ENCODE data around the gene EPHB1.

The EPHB1 gene

DNA sequence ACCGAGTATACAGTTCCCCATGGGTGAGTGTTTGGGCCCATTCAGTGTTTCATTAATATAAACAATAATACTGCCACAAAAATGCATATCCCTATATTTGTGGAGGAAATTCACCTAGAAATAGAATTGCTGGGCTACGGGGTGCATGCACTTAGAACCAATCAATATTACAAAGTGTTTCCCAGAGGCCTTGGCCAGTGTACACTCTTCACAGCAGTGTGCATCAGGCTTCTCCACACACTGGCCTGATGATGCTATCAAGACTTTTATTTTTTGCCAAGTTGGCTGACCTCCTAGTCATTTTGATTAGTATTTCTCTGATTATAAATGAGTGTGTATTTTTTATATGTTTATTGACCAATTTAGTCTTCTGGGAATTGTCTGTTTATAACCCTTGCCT lies 323.7 kb downstream of the EPHB1 start:
- H3K4me3 ChIP-seq (ENCODE audit: low read depth, low read length), result no peak overlapping the region
- CTCF ChIA-PET, result no interaction called here
- TF ChIP-seq, protein P1, sequence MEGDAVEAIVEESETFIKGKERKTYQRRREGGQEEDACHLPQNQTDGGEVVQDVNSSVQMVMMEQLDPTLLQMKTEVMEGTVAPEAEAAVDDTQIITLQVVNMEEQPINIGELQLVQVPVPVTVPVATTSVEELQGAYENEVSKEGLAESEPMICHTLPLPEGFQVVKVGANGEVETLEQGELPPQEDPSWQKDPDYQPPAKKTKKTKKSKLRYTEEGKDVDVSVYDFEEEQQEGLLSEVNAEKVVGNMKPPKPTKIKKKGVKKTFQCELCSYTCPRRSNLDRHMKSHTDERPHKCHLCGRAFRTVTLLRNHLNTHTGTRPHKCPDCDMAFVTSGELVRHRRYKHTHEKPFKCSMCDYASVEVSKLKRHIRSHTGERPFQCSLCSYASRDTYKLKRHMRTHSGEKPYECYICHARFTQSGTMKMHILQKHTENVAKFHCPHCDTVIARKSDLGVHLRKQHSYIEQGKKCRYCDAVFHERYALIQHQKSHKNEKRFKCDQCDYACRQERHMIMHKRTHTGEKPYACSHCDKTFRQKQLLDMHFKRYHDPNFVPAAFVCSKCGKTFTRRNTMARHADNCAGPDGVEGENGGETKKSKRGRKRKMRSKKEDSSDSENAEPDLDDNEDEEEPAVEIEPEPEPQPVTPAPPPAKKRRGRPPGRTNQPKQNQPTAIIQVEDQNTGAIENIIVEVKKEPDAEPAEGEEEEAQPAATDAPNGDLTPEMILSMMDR (IDR thresholded peaks at IDR 0.05; ENCODE audit: insufficient read depth, low read length, missing control alignments), result no peak
- POLR2A ChIA-PET, result no interaction called here
- DNase-seq (ENCODE audit: low read depth, low spot score), result no peak

DNA sequence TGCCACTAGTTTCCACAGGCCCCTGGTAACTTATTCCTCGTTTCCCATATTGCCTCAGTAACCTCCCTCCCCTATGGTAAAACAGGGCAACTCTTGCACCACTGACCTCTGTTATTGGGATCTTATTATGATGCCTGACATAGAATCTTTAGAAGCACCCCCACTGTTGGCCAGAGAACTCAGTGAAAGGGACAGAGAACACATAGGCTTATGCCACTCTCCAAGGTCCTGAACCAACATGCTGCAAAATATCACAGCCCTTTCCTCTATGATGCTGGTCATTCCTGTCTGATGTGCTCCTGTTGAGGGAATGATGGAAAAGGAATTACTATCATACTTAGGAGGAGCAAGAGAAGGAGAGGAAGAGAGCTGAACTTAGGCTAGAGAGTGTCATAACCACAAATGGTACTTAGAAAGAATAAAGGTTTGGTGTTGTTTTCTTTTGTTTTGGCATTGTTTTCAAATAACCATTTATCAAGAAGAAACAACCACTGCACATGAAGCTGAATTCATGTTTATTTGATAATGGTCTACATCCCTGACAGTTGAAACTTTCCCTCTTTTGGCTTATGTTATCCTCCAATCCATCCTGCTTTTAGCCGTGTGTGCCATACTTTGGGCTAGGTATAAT lies 330.2 kb downstream of the EPHB1 start:
- ChIA-PET POLR2A (no interaction called here), CTCF (interaction anchor here (0.8 kb wide), 1 partner anchor 17 kb away, joined by 3 read pairs; no protein-coding TSS in a partner anchor)
- DNase-seq (ENCODE audit: low read depth, low spot score), result no peak
- H3K4me3 ChIP-seq (ENCODE audit: low read depth, low read length), result no peak overlapping the region
- TF ChIP-seq, protein P1 (IDR thresholded peaks at IDR 0.05; ENCODE audit: insufficient read depth, low read length, missing control alignments), result no peak

DNA sequence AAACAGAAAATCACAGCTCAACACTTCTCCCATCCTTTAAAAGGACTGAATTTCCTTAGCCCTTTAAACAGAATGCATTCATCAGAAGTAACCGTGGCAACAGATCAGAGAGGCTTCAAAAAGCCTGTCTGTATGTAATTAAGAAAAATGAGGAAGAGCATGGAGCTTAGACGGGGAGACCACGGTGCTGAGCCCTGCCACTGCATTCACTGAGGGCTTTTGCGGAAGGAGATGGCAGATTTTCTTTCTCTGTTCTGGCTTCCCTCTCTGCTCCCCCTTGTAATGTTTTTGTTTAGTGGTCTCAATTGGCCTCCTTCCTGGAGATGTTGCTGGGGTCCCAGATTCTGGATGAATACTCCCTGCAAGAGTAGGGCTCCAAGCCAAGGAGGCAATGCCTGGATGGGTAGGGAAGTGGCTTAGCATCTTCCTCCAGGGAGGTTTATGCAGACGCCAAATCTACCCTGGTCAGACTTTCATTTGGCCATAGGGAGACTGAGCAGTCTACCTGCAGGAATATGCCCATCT lies 332.9 kb downstream of the EPHB1 start:
- TF ChIP-seq, protein P1 (IDR thresholded peaks at IDR 0.05; ENCODE audit: insufficient read depth, low read length, missing control alignments), result no peak
- H3K4me3 ChIP-seq (ENCODE audit: low read depth, low read length), result no peak overlapping the region
- CTCF ChIA-PET, result no interaction called here
- POLR2A ChIA-PET, result no interaction called here
- no peak for DNase-seq (ENCODE audit: low read depth, low spot score)

DNA sequence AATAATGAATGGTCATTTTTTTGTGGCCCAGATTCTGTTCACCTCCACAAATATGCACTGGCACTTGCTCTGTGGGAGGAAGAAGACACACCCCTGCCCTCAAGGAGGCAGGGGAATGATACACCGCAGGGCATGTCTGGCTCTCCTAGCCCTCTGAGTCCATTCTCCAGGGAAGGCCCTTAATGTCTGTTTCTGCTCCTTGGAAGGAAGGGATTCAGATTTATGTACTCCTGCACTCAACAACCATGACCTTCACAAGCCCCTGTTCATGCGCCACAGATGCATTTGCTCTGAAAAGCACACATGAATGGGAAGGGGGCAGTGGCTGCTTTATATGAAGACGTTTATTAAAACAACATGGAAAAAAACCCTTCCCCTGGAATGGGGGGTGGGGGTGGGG lies 333.8 kb downstream of the EPHB1 start:
- TF ChIP-seq, protein P1 (IDR thresholded peaks at IDR 0.05; ENCODE audit: insufficient read depth, low read length, missing control alignments), result no peak
- H3K4me3 ChIP-seq (ENCODE audit: low read depth, low read length), result no peak overlapping the region
- ChIA-PET CTCF (no interaction called here), POLR2A (no interaction called here)
- DNase-seq (ENCODE audit: low read depth, low spot score), result no peak

DNA sequence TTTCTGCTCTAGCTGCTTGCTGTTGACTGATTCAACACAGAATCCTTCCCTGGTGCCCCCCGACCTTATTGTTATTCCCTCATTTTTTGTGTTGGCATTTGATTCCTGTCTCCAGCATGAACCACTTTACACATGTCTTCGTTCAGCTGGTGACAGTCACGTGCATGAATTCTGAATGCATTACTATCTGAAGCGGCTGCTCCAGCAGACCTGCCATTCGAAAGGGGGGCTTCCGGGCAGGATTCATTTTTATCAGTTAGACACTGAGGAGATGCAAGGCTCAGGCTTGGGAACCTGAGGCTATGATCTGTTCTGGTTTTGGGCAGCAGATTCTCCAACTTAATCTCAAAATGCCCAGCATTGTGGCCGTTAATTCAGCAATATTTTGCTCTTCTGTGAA lies 336.2 kb downstream of the EPHB1 start:
- H3K4me3 ChIP-seq (ENCODE audit: low read depth, low read length), result no peak overlapping the region

DNA sequence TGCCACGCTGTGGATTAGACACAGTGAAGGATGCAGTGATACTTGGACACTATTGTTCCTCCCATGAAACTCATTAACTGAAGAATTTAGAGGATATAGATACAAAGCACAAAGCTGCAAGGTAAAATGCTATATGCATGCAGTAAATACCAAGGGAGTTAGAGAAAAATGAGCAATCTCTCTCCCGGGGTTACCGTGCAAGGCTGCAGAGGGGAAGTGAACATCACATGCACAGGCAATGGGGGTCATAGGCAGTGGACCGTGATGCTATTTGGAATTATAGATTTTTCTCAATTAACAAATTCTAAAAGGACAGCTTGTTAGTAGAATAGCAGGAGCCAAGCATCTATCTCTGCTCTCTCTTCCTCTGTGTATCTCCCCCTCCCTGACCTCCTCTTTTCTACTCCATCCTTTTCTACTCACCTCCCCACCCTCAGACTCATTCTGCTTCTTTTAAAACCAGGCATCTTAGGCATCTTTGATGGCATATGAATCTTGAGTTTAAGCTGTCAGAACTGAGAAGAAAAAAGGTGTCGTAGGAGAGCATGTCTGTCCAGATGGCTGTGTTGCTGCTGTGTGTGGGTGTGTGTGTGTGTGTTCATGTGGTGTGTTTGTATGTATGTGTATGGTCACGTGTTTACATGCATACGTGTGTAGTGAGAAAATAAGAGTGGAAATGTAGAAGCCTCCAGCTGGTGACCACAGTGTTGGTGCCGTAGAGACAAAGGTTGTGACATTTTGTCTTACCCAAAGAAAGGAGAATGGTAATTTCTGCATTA lies 339.0 kb downstream of the EPHB1 start:
- POLR2A ChIA-PET, result no interaction called here
- no peak overlapping the region for H3K4me3 ChIP-seq (ENCODE audit: low read depth, low read length)
- TF ChIP-seq, protein P1 (IDR thresholded peaks at IDR 0.05; ENCODE audit: insufficient read depth, low read length, missing control alignments), result no peak
- CTCF ChIA-PET, result no interaction called here
- DNase-seq (ENCODE audit: low read depth, low spot score), result no peak

More for the DNA sequence above, 336.2 kb downstream of the EPHB1 start:
- ChIA-PET CTCF (no interaction called here), POLR2A (no interaction called here)
- TF ChIP-seq, protein P1 (IDR thresholded peaks at IDR 0.05; ENCODE audit: insufficient read depth, low read length, missing control alignments), result no peak
- no peak for DNase-seq (ENCODE audit: low read depth, low spot score)

Data from AG04449 (cell line).